KOPT-K1 (cell line): Measurements from ENCODE around the gene SYNGR1.
"Not testable (repeated sequence)": the region's sequence is repeated elsewhere in the genome, so short reads cannot be mapped to it uniquely, and the experiment has no call there.

Experiments used
- H3K27ac ChIP-seq: fragments of 200-600 bp; sonication (generic); 2 replicates; pipeline ENCODE4 v1.5.1; 2016; ENCODE audit warnings: antibody characterized with exemption, mild to moderate bottlenecking, low read depth, low read length; ENCODE audit not compliant: poor library complexity, severe bottlenecking
- H3K36me3 ChIP-seq: fragments of 200-600 bp; sonication (generic); 2 replicates; pipeline ENCODE4 v1.5.1; 2017; ENCODE audit warnings: antibody characterized with exemption, mild to moderate bottlenecking, low read length, moderate library complexity; ENCODE audit not compliant: insufficient read depth
- H3K9me3 ChIP-seq: fragments of 200-600 bp; sonication (generic); 2 replicates; pipeline ENCODE4 v1.5.1; 2017; ENCODE audit warnings: antibody characterized with exemption, low read length, mild to moderate bottlenecking; ENCODE audit not compliant: insufficient read depth, poor library complexity, severe bottlenecking

Gene SYNGR1

DNA sequence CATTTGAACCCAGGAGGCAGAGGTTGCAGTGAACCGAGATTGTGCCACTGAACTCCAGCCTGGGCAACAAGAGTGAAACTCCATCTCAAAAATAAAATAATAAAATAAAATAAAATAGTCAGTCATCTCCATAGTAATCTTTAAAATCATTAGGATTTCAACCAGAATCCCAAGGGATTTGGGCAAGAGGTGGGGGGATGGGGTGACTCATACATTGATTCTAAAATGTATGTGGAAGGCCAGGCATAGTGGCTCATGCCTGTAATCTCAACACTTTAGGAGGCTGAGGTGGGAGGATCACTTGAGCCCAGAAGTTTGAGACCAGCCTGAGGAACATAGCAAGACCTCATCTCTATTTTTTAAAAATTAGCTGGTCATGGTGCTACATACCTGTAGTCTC is 19.2 kb upstream of the SYNGR1 start:
- not testable (repeated sequence) for H3K27ac ChIP-seq, H3K9me3 ChIP-seq, H3K36me3 ChIP-seq

- Histone ChIP-seq H3K9me3 (no peaks in the 10 kb centered on the region), H3K27ac (no peak overlapping the region), H3K36me3 (no peaks in the 10 kb centered on the region)
Measured at GRCh38 chr22:39332441-39333064, 17.2 kb upstream of the SYNGR1 start.

- Histone ChIP-seq H3K27ac (no peak overlapping the region), H3K9me3 (no peaks in the 10 kb centered on the region), H3K36me3 (no peaks in the 10 kb centered on the region)
Measured at GRCh38 chr22:39336411-39336810, 13.4 kb upstream of the SYNGR1 start.

DNA sequence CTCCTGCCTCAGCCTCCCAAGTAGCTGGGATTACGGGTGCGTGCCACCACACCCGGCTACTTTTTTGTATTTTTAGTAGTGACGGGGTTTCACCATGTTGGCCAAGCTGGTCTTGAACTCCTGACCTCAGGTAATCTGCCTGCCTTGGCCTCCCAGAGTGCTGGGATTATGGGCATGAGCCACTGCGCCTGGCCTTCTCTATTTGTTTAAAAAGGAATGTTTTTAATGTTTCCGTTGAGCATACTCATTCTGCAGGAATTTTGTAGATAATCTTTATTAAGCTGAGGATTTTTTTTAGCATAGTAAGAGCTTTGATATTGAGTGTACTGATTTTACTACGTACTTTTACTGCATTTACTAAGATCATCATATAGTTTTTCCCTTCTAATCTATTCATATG is 10.0 kb upstream of the SYNGR1 start:
- H3K27ac ChIP-seq, H3K36me3 ChIP-seq, H3K9me3 ChIP-seq: not testable (repeated sequence)

GRCh38 chr22:39341179-39341578 is 8.6 kb upstream of the SYNGR1 start:
- no peaks in the 10 kb centered on the region for H3K36me3 ChIP-seq
- no peaks in the 10 kb centered on the region for H3K9me3 ChIP-seq
- H3K27ac ChIP-seq = no peak overlapping the region

DNA sequence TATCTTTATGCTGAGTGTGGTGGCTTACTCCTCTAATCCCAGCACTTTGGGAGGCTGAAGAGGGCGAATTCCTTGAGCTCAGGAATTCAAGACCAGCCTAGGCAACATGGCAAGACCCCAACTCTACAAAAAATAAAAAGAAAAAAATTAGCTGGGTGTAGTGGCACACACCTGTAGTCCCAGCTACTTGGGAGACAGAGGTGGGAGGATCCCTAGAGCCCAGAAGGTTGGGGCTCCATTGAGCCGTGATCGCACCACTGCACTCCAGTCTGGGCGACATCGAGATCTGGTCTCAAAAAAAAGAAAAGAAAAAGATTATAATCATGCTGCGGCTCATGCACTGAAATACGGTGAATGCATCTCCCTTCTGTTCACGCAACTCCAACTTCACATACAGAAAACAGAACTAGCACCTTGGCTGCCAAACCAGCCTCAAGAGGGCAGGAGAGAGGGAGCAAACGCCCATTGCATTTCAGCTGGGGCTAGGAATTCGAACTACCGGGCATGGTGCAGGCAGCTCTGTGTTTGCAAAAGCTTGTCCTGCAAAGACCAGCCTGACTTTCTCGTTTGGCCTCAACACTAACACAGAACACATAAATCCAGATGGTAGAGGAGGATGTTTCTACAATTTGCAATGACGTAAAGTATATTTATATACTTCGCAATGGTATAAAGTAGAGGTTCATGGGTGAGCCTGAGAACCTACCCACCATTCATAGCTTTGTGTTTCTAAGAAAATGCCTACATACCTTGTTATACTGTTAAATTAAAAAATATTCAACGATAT is 6.3 kb upstream of the SYNGR1 start:
- Histone ChIP-seq H3K27ac (no peak overlapping the region), H3K9me3 (no peaks in the 10 kb centered on the region), H3K36me3 (no peaks in the 10 kb centered on the region)

DNA sequence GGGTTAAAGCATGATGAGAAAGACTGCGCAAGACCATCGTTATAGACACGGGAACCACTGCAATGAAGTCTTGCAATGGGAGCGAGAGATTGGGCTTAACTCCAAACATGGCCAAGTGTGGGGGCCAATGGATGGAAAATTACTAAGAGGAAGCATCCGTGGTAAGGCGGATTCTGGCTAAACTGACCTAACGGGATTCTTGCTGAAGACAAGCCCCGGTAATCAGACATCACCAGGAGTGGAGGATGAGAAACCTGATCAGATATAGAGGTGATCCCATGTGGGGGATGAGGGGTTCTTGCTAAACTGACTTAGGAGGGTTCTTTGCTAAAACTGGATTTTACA is 5.8 kb upstream of the SYNGR1 start:
- no peaks in the 10 kb centered on the region for H3K36me3 ChIP-seq
- H3K9me3 ChIP-seq = no peaks in the 10 kb centered on the region
- no peak overlapping the region for H3K27ac ChIP-seq

DNA sequence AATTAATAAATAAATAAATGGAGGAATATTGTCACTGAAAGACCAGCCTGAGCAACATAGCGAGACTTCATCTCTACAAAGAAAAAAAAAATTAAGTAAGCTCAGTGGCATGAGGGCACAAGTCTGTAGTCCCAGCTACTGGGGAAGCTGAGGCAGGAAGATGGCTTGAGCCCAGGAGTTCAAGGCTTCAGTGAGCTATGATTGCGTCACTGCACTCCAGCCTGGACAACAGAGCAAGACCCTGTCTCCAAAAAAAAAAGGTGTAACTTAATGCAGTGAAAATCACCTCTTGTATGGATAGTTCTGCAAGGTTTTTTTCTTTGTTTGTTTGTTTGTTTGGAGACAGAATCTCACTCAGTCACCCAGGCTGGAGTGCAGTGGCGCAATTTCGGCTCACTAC is 4.6 kb upstream of the SYNGR1 start:
- Histone ChIP-seq H3K27ac (no peak overlapping the region), H3K9me3 (no peaks in the 10 kb centered on the region), H3K36me3 (no peaks in the 10 kb centered on the region)

DNA sequence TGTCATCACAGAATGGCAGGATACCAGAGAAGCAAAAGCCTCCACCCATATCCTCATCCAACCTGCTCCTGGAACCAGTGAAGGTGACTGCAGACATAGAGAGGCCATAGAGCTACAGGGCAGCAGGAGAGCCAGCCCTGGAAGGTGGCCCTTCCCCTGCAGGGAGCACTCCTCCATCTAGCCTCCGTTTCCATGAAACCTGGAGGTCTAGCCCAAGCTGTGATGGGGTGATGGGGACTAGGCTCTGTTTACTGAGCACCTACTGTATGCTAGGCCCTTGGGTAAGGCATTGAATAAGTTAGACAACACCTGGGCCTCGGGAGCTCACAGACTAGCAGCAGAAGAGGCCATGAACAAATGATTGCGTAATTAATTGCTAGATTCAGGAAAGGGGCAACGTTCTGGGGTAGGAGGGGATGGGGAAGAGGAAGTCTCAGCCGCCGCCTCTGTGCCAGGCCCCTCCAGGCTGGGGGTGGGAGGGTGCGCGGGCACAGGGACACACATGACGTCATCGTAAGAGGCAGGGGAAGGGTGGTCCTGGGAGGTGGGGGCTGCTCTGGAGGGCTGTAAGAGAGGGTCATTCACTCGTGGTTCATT is 784 bp upstream of the SYNGR1 start:
- Histone ChIP-seq H3K36me3 (no peaks in the 10 kb centered on the region), H3K9me3 (no peaks in the 10 kb centered on the region), H3K27ac (no peak overlapping the region)

DNA sequence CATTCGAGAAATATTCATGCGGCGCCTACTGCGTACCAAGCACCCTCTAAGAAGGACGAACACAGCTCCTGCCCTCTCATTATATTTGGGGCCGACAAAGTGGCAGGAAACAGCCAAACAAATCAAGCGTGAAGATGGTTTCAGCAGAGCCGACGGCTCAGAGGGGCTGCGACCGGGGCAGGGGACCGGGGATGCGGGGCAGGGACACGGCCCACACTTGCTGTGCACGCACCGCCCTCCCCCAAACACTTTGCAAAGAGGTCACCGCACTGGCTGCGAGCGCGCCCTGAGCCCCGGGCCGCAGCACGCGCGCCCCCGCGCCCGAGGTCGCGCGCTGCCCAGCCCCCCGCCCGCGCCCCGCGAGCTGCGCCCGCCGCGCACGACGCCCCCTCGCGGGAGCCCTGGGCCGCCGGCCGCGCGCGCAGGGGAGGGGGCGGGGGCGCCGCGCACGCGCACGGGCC is 255 bp upstream of the SYNGR1 start:
- no peaks in the 10 kb centered on the region for H3K9me3 ChIP-seq
- no peaks in the 10 kb centered on the region for H3K36me3 ChIP-seq
- H3K27ac ChIP-seq = no peak overlapping the region

- H3K27ac ChIP-seq = no peak overlapping the region
- H3K36me3 ChIP-seq = no peaks in the 10 kb centered on the region
- H3K9me3 ChIP-seq = no peaks in the 10 kb centered on the region
Measured at GRCh38 chr22:39350757-39351688, 1.2 kb downstream of the SYNGR1 start.

- Histone ChIP-seq H3K27ac (no peak overlapping the region), H3K36me3 (no peaks in the 10 kb centered on the region), H3K9me3 (no peaks in the 10 kb centered on the region)
Measured at GRCh38 chr22:39351689-39352214, 2.0 kb downstream of the SYNGR1 start.

- H3K36me3 ChIP-seq = no peaks in the 10 kb centered on the region
- H3K27ac ChIP-seq = no peak overlapping the region
- no peaks in the 10 kb centered on the region for H3K9me3 ChIP-seq
Measured at GRCh38 chr22:39352306-39352891, 2.6 kb downstream of the SYNGR1 start.

DNA sequence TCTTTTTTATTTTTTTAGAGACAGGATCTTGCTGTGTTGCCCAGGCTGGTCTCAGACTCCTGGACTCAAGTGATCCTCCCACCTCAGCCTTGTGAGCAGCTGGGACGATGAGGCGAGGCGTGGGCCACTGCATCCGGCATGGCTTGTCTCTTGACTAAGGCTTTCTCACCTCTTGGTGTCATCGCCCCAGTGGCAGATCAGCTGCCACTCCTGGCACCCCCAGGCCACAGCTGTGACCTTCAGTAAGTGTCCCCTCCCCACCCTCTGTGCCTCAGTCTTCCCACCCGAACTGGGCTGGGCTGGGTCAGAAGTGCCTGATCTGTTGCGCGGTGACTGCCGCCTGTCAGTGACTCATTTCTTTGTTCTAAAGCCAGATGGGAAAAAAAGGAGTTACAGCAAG is 3.6 kb downstream of the SYNGR1 start:
- Histone ChIP-seq H3K36me3 (no peaks in the 10 kb centered on the region), H3K9me3 (no peaks in the 10 kb centered on the region), H3K27ac (no peak overlapping the region)
